ENCODE data around the gene FAM204A.

The FAM204A gene

GRCh38 chr10:118332236-118332635, 9.9 kb downstream of the FAM204A start:
- no peak for TF ChIP-seq CTCF (IDR thresholded peaks at IDR 0.05)
- peaks cover 83% of the 10 kb centered on the region for H3K36me3 ChIP-seq
- H3K9me3 ChIP-seq, result no peaks in the 10 kb centered on the region
- no peak overlapping the region for H3K4me3 ChIP-seq (ENCODE audit: low read depth in 1 of 2, low read length in 1 of 2)
- no peaks in the 10 kb centered on the region for H3K27me3 ChIP-seq
- no peak overlapping the region for H3K27ac ChIP-seq
- H3K4me1 ChIP-seq (ENCODE audit: control insufficient read depth in 1 of 2, insufficient read depth in 1 of 2, low read depth in 1 of 2, low read length in 1 of 2), result no peaks in the 10 kb centered on the region

GRCh38 chr10:118330295-118331076, 11.6 kb downstream of the FAM204A start:
- Histone ChIP-seq H3K9me3 (no peaks in the 10 kb centered on the region), H3K27me3 (no peaks in the 10 kb centered on the region), H3K36me3 (peaks cover 94% of the 10 kb centered on the region), H3K4me3 (ENCODE audit: low read depth in 1 of 2, low read length in 1 of 2) (no peak overlapping the region), H3K27ac (no peak overlapping the region), H3K4me1 (ENCODE audit: control insufficient read depth in 1 of 2, insufficient read depth in 1 of 2, low read depth in 1 of 2, low read length in 1 of 2) (no peaks in the 10 kb centered on the region)
- TF ChIP-seq CTCF (IDR thresholded peaks at IDR 0.05), result no peak

GRCh38 chr10:118324140-118324539, 18.0 kb downstream of the FAM204A start:
- H3K36me3 ChIP-seq, result peaks cover 92% of the 10 kb centered on the region
- H3K27ac ChIP-seq, result no peak overlapping the region
- no peak overlapping the region for H3K4me3 ChIP-seq (ENCODE audit: low read depth in 1 of 2, low read length in 1 of 2)
- no peaks in the 10 kb centered on the region for H3K9me3 ChIP-seq
- no peaks in the 10 kb centered on the region for H3K4me1 ChIP-seq (ENCODE audit: control insufficient read depth in 1 of 2, insufficient read depth in 1 of 2, low read depth in 1 of 2, low read length in 1 of 2)
- no peak for TF ChIP-seq CTCF (IDR thresholded peaks at IDR 0.05)
- no peaks in the 10 kb centered on the region for H3K27me3 ChIP-seq

GRCh38 chr10:118321724-118322575, 20.2 kb downstream of the FAM204A start:
- Histone ChIP-seq H3K4me1 (ENCODE audit: control insufficient read depth in 1 of 2, insufficient read depth in 1 of 2, low read depth in 1 of 2, low read length in 1 of 2) (no peaks in the 10 kb centered on the region), H3K27ac (no peak overlapping the region), H3K9me3 (no peaks in the 10 kb centered on the region), H3K4me3 (ENCODE audit: low read depth in 1 of 2, low read length in 1 of 2) (no peak overlapping the region), H3K36me3 (peaks cover 74% of the 10 kb centered on the region), H3K27me3 (no peaks in the 10 kb centered on the region)
- TF ChIP-seq CTCF (IDR thresholded peaks at IDR 0.05), result no peak

GRCh38 chr10:118315629-118316028, 26.5 kb downstream of the FAM204A start:
- Histone ChIP-seq H3K4me3 (ENCODE audit: low read depth in 1 of 2, low read length in 1 of 2) (no peak overlapping the region), H3K4me1 (ENCODE audit: control insufficient read depth in 1 of 2, insufficient read depth in 1 of 2, low read depth in 1 of 2, low read length in 1 of 2) (no peaks in the 10 kb centered on the region), H3K9me3 (no peaks in the 10 kb centered on the region), H3K36me3 (peaks cover 57% of the 10 kb centered on the region), H3K27ac (no peak overlapping the region), H3K27me3 (no peaks in the 10 kb centered on the region)
- no peak for TF ChIP-seq CTCF (IDR thresholded peaks at IDR 0.05)
